K562 (cell line): Measurements from ENCODE around the gene PTPRT. TPM values are rescaled to one million over a fixed set of nuclear protein-coding genes. Genes with fewer than 3 reads are reported as not detected.

ENCODE experiments used
- ATAC-seq: fragments of 200-7000 bp; cut with Tn5 transposase; 3 replicates; pipeline ENCODE4 v1.9.1; 2020; ENCODE audit warnings: moderate library complexity
- BruUV-seq: library from RNA; stranded (reverse); fragments of 400-500 nt; replicated peaks from 2 replicates; lab custom pipeline; 2021; lab: Mats Ljungman, UMichigan
- CTCF ChIA-PET: fragments of 300-600 bp; formaldehyde crosslinking; extraction: SDS; loops from one replicate; lab custom pipeline; 2021; ENCODE audit warnings: low intra/inter-chr PET ratio; lab: Yijun Ruan, JAX
- POLR2A ChIA-PET: fragments of 300-600, 350-650 bp; sonication (Branson Sonifier 250); formaldehyde crosslinking; extraction: SDS; loops from one replicate; lab custom pipeline; 2021; ENCODE audit warnings: antibody characterized with exemption, inconsistent platforms; lab: Yijun Ruan, JAX
- DNase-seq, 4 experiments: peaks; one replicate each; pipeline versions ENCODE4 v3.0.0 to v3.0.0-alpha.2; 2011 to 2018; ENCODE audit warnings: low spot score in 3 of 4, mixed read lengths in 3 of 4; ENCODE audit errors: extremely low read depth in 1 of 4
- FAIRE-seq: peaks from 2 replicates; lab custom pipeline; 2011; peaks lifted over from hg19 to GRCh38; lab: Jason Lieb, UNC
- H2AFZ ChIP-seq: 2 replicates; pipeline ENCODE4 v1.6.0; 2011; ENCODE audit warnings: low read depth, low read length, control low read depth, inconsistent platforms
- H3K27ac ChIP-seq: fragments of 200-600 bp; 3 replicates; pipeline ENCODE4 v1.8.0; 2011; ENCODE audit warnings: low read depth, mild to moderate bottlenecking, control low read depth, inconsistent platforms, low read length, moderate library complexity, mixed read lengths; ENCODE audit errors: extremely low read depth
- H3K27me3 ChIP-seq, 2 experiments: fragments of 300-600 bp in 1 of 2; 2 replicates in 1 of 2; 3 replicates in 1 of 2; pipeline versions ENCODE4 v1.6.0 to v1.8.0; 2011; ENCODE audit warnings: inconsistent platforms in 2 of 2, low read length in 2 of 2, mild to moderate bottlenecking in 1 of 2, mixed read lengths in 1 of 2, moderate library complexity in 1 of 2; ENCODE audit not compliant: control insufficient read depth in 2 of 2, insufficient read depth in 2 of 2
- H3K36me3 ChIP-seq: fragments of 300-600 bp; 3 replicates; pipeline ENCODE4 v1.8.0; 2011; ENCODE audit warnings: mild to moderate bottlenecking, low read length, inconsistent platforms; ENCODE audit not compliant: control insufficient read depth, insufficient read depth
- H3K4me1 ChIP-seq, 2 experiments: fragments of 200-600 bp in 1 of 2; replicated peaks in 1 of 2; 2 replicates in 1 of 2; 3 replicates in 1 of 2; pipeline versions ENCODE4 v1.5.1 to v1.8.0; 2011; ENCODE audit warnings: inconsistent platforms in 2 of 2, low read length in 2 of 2, mild to moderate bottlenecking in 1 of 2, mixed read lengths in 1 of 2, moderate library complexity in 1 of 2; ENCODE audit not compliant: control insufficient read depth in 2 of 2, insufficient read depth in 2 of 2
- H3K4me2 ChIP-seq: 2 replicates; pipeline ENCODE4 v1.6.1; 2011; ENCODE audit warnings: low read length, control low read depth, inconsistent platforms, mixed read lengths; ENCODE audit not compliant: insufficient read depth
- H3K4me3 ChIP-seq: fragments of 200-600 bp; sonication (generic), shearing (Covaris generic); 2 replicates; pipeline ENCODE4 v1.5.1; 2016; ENCODE audit warnings: control low read depth, inconsistent platforms
- H3K79me2 ChIP-seq: fragments of 200-600 bp; 3 replicates; pipeline ENCODE4 v1.8.0; 2011; ENCODE audit warnings: low read length, inconsistent platforms; ENCODE audit not compliant: control insufficient read depth, insufficient read depth
- H3K9ac ChIP-seq, 2 experiments: 2 replicates each; pipeline versions ENCODE4 v1.6.0 to v1.6.1; 2011; ENCODE audit warnings: low read depth in 2 of 2, low read length in 2 of 2, control low read depth in 1 of 2, inconsistent platforms in 1 of 2, mild to moderate bottlenecking in 1 of 2, mixed read lengths in 1 of 2; ENCODE audit not compliant: insufficient read depth in 1 of 2
- H3K9me1 ChIP-seq: one replicate; pipeline ENCODE4 v1.6.0; 2011; ENCODE audit warnings: inconsistent platforms, mild to moderate bottlenecking, low read length, moderate library complexity; ENCODE audit not compliant: control insufficient read depth, insufficient read depth
- H3K9me3 ChIP-seq: replicated peaks from 2 replicates; pipeline ENCODE4 v1.5.1; 2011; ENCODE audit warnings: low read depth, low read length, inconsistent platforms; ENCODE audit not compliant: control insufficient read depth, insufficient read depth
- H4K20me1 ChIP-seq: replicated peaks from 2 replicates; pipeline ENCODE4 v1.6.1; 2011; ENCODE audit warnings: low read length, inconsistent platforms, mixed read lengths; ENCODE audit not compliant: control insufficient read depth, insufficient read depth
- BRD4 ChIP-seq: fragments of 200-600 bp; sonication (generic); IDR thresholded peaks from 2 replicates; pipeline ENCODE4 v1.6.1; 2017; ENCODE audit warnings: inconsistent platforms
- FOXA1 ChIP-seq: fragments of 450-650 bp; IDR thresholded peaks from 2 replicates; pipeline ENCODE4 v1.6.1; 2016; ENCODE audit warnings: mild to moderate bottlenecking, borderline replicate concordance
- HOXB6 ChIP-seq: fragments of 250-450 bp; sonication (Bioruptor Pico); IDR thresholded peaks from 2 replicates; pipeline ENCODE4 v1.5.1; 2022; ENCODE audit warnings: mild to moderate bottlenecking, borderline replicate concordance
- KLF1 ChIP-seq: fragments of 450-650 bp; IDR thresholded peaks from 2 replicates; pipeline ENCODE4 v1.6.1; 2016; ENCODE audit warnings: missing genetic modification characterization, missing compliant biosample characterization
- L3MBTL2 ChIP-seq: fragments of 450-650 bp; IDR thresholded peaks from 2 replicates; pipeline ENCODE4 v1.6.1; 2016; ENCODE audit warnings: mild to moderate bottlenecking, moderate library complexity
- NFYB ChIP-seq: IDR thresholded peaks from 2 replicates; pipeline ENCODE4 v1.6.1; 2011; ENCODE audit warnings: mild to moderate bottlenecking, moderate library complexity; ENCODE audit not compliant: insufficient read length; ENCODE audit errors: extremely low read depth
- ZBED1 ChIP-seq: IDR thresholded peaks from 2 replicates; pipeline ENCODE4 v1.6.1; 2014
- WGBS: fragments of 100-300 bp; shearing (Covaris generic); methylation state at CpG from one replicate; pipeline ENCODE4 v1.1.6; 2016; ENCODE audit warnings: low coverage, mixed read lengths; ENCODE audit not compliant: insufficient coverage; ENCODE audit errors: missing lambda C conversion rate; 5-methylcytosine and 5-hydroxymethylcytosine counted together
- in situ Hi-C: fragments of 300-500 bp; cut with MboI; formaldehyde crosslinking; loops from 4 replicates; pipeline ENCODE4 v1.15.0; 2018; ENCODE audit warnings: inconsistent platforms, mixed read lengths
- intact Hi-C: fragments of 100-400 bp; cut with micrococcal nuclease; formaldehyde crosslinking; loops from 2 replicates; pipeline ENCODE4 v1.14.2; 2022
- polyA plus RNA-seq, 8 experiments: library from polyadenylated mRNA; depleted of rRNA in 4 of 8; stranded (reverse) in 5 of 8; unstranded in 3 of 8; fragments of >200 nt; fragmentation: Nextera tagmentation in 2 of 8; fragmentation: Illumina TruSeq in 1 of 8; extraction: Ambion mirVana in 2 of 8; extraction: Trizol in 1 of 8; gene quantifications; 2 replicates each; pipeline versions ENCODE4 v1.2.1 to v1.2.3, GENCODE V29; 2011 to 2014; ENCODE audit warnings: inconsistent platforms in 1 of 8, missing spikeins in 1 of 8
- total RNA-seq, 7 experiments: library from RNA; depleted of rRNA in 6 of 7; stranded (reverse); fragments of >200 nt in 6 of 7; fragmentation: Illumina TruSeq in 2 of 7; extraction: Trizol in 2 of 7; gene quantifications; 2 replicates each; pipeline versions ENCODE4 v1.2.1 to v1.2.3, GENCODE V29; 2011 to 2021; ENCODE audit warnings: low replicate concordance in 1 of 7
- TF ChIP-seq, protein P1 (sequence below): fragments of 250-450 bp; sonication (Bioruptor Pico); IDR thresholded peaks from 2 replicates; pipeline ENCODE4 v1.8.0; 2022; ENCODE audit warnings: moderate library complexity, mild to moderate bottlenecking, inconsistent platforms

The PTPRT gene
- total and polyA plus RNA-seq, 9 of the 15 experiments (the other 6 are each of a cell fraction or from before 2014, with no cell fraction given), result not detected

DNA sequence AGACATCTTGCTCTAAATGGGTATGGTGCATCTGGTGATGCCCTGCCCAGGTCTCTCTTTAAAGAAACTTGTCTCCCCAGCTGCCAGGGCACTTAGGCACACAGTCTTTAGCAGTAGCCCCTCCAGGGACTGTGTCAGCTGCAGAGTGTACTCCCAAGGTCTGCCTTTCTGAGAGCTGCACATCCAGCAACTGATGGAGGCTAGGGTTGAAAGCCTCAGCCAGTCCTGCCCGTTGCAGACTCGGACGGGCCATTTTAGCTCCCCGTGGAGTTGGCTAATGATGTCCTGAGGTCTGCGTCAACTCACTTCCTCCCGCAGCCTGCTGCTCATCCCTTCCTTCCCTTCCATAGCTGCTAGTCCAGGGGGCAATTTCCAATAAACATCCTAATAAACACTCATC lies 381.8 kb downstream of the PTPRT start:
- H3K9me1 ChIP-seq, result no peaks in the 10 kb centered on the region
- DNase-seq (no peak), ATAC-seq (no peak), FAIRE-seq (no peak)
- 0% methylated on average over 6 of the region's 6 CpGs for WGBS
- H2AFZ ChIP-seq, result no peak overlapping the region
- BruUV-seq, result no TSS peak
- no peaks in the 10 kb centered on the region for H3K4me1 ChIP-seq
- ChIA-PET CTCF (no interaction called here), POLR2A (no interaction called here)
- H3K9me3 ChIP-seq, result no peaks in the 10 kb centered on the region
- no peaks in the 10 kb centered on the region for H3K27me3 ChIP-seq
- H3K27ac ChIP-seq, result no peak overlapping the region
- H4K20me1 ChIP-seq, result no peaks in the 10 kb centered on the region
- no peaks in the 10 kb centered on the region for H3K79me2 ChIP-seq
- in situ Hi-C loops (no loop called here), intact Hi-C loops (no loop called here)
- H3K4me3 ChIP-seq, result no peak overlapping the region
- no peak overlapping the region for H3K9ac ChIP-seq
- no peak overlapping the region for H3K4me2 ChIP-seq
- TF ChIP-seq L3MBTL2 (no peak), ZBED1 (no peak), KLF1 (tag) (no peak), FOXA1 (no peak), NFYB (no peak), HOXB6 (CRISPR knock-in tag) (no peak), BRD4 (no peak)
- TF ChIP-seq, protein P1, sequence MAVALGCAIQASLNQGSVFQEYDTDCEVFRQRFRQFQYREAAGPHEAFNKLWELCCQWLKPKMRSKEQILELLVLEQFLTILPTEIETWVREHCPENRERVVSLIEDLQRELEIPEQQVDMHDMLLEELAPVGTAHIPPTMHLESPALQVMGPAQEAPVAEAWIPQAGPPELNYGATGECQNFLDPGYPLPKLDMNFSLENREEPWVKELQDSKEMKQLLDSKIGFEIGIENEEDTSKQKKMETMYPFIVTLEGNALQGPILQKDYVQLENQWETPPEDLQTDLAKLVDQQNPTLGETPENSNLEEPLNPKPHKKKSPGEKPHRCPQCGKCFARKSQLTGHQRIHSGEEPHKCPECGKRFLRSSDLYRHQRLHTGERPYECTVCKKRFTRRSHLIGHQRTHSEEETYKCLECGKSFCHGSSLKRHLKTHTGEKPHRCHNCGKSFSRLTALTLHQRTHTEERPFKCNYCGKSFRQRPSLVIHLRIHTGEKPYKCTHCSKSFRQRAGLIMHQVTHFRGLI (CRISPR knock-in tag), result no peak
- H3K36me3 ChIP-seq, result no peaks in the 10 kb centered on the region
